HepG2 (cell line): ENCODE measurements around the gene SLC25A1. TPM values are rescaled to one million over a fixed set of nuclear protein-coding genes. Genes with fewer than 3 reads are reported as not detected.

ENCODE experiments used
- ATAC-seq: fragments of 200-7000 bp; cut with Tn5 transposase; 3 replicates; pipeline ENCODE4 v1.9.1; 2020; ENCODE audit warnings: mild to moderate bottlenecking, moderate library complexity
- BruUV-seq: library from RNA; stranded (reverse); fragments of 400-500 nt; replicated peaks from 2 replicates; lab custom pipeline; 2021; lab: Mats Ljungman, UMichigan
- CTCF ChIA-PET: fragments of 300-600 bp; formaldehyde crosslinking; extraction: SDS; loops from one replicate; lab custom pipeline; 2021; ENCODE audit warnings: low total read pairs, inconsistent platforms, low intra/inter-chr PET ratio; lab: Yijun Ruan, JAX
- POLR2A ChIA-PET: fragments of 350-600 bp; sonication (Branson Sonifier 250); formaldehyde crosslinking; loops from one replicate; lab custom pipeline; 2020; ENCODE audit warnings: antibody characterized with exemption, inconsistent platforms; lab: Yijun Ruan, JAX
- DNase-seq: peaks from one replicate; pipeline ENCODE4 v3.0.0-alpha.2; 2015; ENCODE audit warnings: low spot score
- FAIRE-seq: peaks from 3 replicates; lab custom pipeline; 2011; peaks lifted over from hg19 to GRCh38; lab: Jason Lieb, UNC
- H2AFZ ChIP-seq: one replicate; pipeline ENCODE4 v1.6.1; 2011; ENCODE audit warnings: low read length, inconsistent platforms
- H3K27ac ChIP-seq: fragments of 300-600 bp; 3 replicates; pipeline ENCODE4 v1.8.0; 2011; ENCODE audit warnings: mixed run types, mild to moderate bottlenecking, mixed read lengths, low read length, inconsistent platforms; ENCODE audit not compliant: insufficient read depth; ENCODE audit errors: extremely low read length
- H3K27me3 ChIP-seq, 2 experiments: fragments of 200-600 bp in 1 of 2; 2 replicates in 1 of 2; 3 replicates in 1 of 2; pipeline versions ENCODE4 v1.6.0 to v1.8.0; 2011; ENCODE audit warnings: low read length in 2 of 2, mild to moderate bottlenecking in 2 of 2, moderate library complexity in 2 of 2, inconsistent platforms in 1 of 2; ENCODE audit not compliant: insufficient read depth in 2 of 2, control insufficient read depth in 1 of 2
- H3K36me3 ChIP-seq, 2 experiments: fragments of 200-600 bp in 1 of 2; replicated peaks in 1 of 2; 2 replicates in 1 of 2; 3 replicates in 1 of 2; pipeline versions ENCODE4 v1.5.1 to v1.8.0; 2011; ENCODE audit warnings: low read length in 2 of 2, inconsistent platforms in 1 of 2; ENCODE audit not compliant: insufficient read depth in 2 of 2, control insufficient read depth in 1 of 2
- H3K4me1 ChIP-seq: 2 replicates; pipeline ENCODE4 v1.5.1; 2012; ENCODE audit warnings: low read length, inconsistent platforms; ENCODE audit not compliant: insufficient read depth
- H3K4me2 ChIP-seq: 2 replicates; pipeline ENCODE4 v1.6.0; 2011; ENCODE audit warnings: low read depth, low read length, inconsistent platforms
- H3K4me3 ChIP-seq, 3 experiments: fragments of 200-600 bp in 1 of 3; sonication (generic), shearing (Covaris generic) in 1 of 3; replicated peaks in 1 of 3; 2 replicates each; pipeline ENCODE4 v1.5.1; 2011 to 2016; ENCODE audit warnings: low read length in 3 of 3, inconsistent platforms in 2 of 3, low read depth in 2 of 3, mild to moderate bottlenecking in 2 of 3, control low read depth in 1 of 3, mixed read lengths in 1 of 3; ENCODE audit not compliant: insufficient read depth in 1 of 3
- H3K79me2 ChIP-seq: one replicate; pipeline ENCODE4 v1.6.1; 2011; ENCODE audit warnings: low read length, inconsistent platforms; ENCODE audit not compliant: insufficient read depth
- H3K9ac ChIP-seq: 2 replicates; pipeline ENCODE4 v1.6.0; 2011; ENCODE audit warnings: mild to moderate bottlenecking, low read depth, low read length, inconsistent platforms; ENCODE audit not compliant: insufficient read depth
- H3K9me3 ChIP-seq: 2 replicates; pipeline ENCODE4 v1.5.1; 2012; ENCODE audit warnings: mild to moderate bottlenecking, low read length
- H4K20me1 ChIP-seq: 2 replicates; pipeline ENCODE4 v1.6.0; 2011; ENCODE audit warnings: inconsistent platforms, mild to moderate bottlenecking, low read length, moderate library complexity; ENCODE audit not compliant: insufficient read depth
- CHCHD3 ChIP-seq: sonication (generic); formaldehyde crosslinking; IDR thresholded peaks from 2 replicates; pipeline ENCODE4 v1.8.0; 2022; ENCODE audit warnings: mild to moderate bottlenecking, missing genetic modification reagents, moderate library complexity
- FOXA3 ChIP-seq: IDR thresholded peaks from 2 replicates; pipeline ENCODE4 v1.6.1; 2016; ENCODE audit warnings: missing genetic modification reagents, missing compliant biosample characterization
- KAT7 ChIP-seq: IDR thresholded peaks from 2 replicates; pipeline ENCODE4 v1.6.1; 2018; ENCODE audit warnings: borderline replicate concordance, missing compliant biosample characterization
- MTA1 ChIP-seq: sonication (generic); formaldehyde crosslinking; IDR thresholded peaks from 2 replicates; pipeline ENCODE4 v1.4.0; 2020; ENCODE audit warnings: missing genetic modification reagents, mild to moderate bottlenecking, borderline replicate concordance
- SIX1 ChIP-seq: sonication (generic); formaldehyde crosslinking; IDR thresholded peaks from 2 replicates; pipeline ENCODE4 v1.4.0; 2020; ENCODE audit warnings: missing genetic modification reagents, borderline replicate concordance
- ZMYM4 ChIP-seq: sonication (generic); formaldehyde crosslinking; IDR thresholded peaks from 2 replicates; pipeline ENCODE4 v1.8.1; 2023; ENCODE audit warnings: mild to moderate bottlenecking, missing genetic modification reagents
- ZNF17 ChIP-seq: sonication (generic); formaldehyde crosslinking; IDR thresholded peaks from 2 replicates; pipeline ENCODE4 v1.5.0; 2020; ENCODE audit warnings: mild to moderate bottlenecking, missing genetic modification reagents
- ZNF703 ChIP-seq: sonication (generic); formaldehyde crosslinking; IDR thresholded peaks from 2 replicates; pipeline ENCODE4 v1.5.1; 2020; ENCODE audit warnings: missing genetic modification reagents, mild to moderate bottlenecking, moderate library complexity, borderline replicate concordance
- WGBS: methylation state at CpG from one replicate; pipeline ENCODE4 v1.1.6; 2017; ENCODE audit warnings: low lambda C conversion rate; 5-methylcytosine and 5-hydroxymethylcytosine counted together
- in situ Hi-C: cut with HindIII; loops from 2 replicates; pipeline ENCODE4 v1.10.0; 2017; ENCODE audit warnings: low pct_unique_long_range_greater_than_20kb; ENCODE audit not compliant: extremely low pct_ligation_motif_present
- intact Hi-C: fragments of 100-400 bp; cut with micrococcal nuclease; formaldehyde crosslinking; loops from one replicate; pipeline ENCODE4 v1.10.0; 2022; ENCODE audit not compliant: unreplicated experiment
- polyA plus RNA-seq, 8 experiments: library from polyadenylated mRNA; depleted of rRNA in 3 of 8; stranded (reverse) in 7 of 8; unstranded in 1 of 8; fragments of >200 nt; fragmentation: Illumina TruSeq in 4 of 8; extraction: Trizol in 4 of 8; gene quantifications; 2 replicates each; pipeline versions ENCODE4 v1.2.1 to v1.2.3, GENCODE V29; 2011 to 2016; ENCODE audit warnings: low read depth in 4 of 8, missing spikeins in 1 of 8, mixed read lengths in 1 of 8; ENCODE audit not compliant: insufficient read depth in 1 of 8
- total RNA-seq, 5 experiments: library from RNA; depleted of rRNA; stranded (reverse); fragments of >200 nt; fragmentation: Illumina TruSeq; extraction: Trizol; gene quantifications; 2 replicates each; pipeline ENCODE4 v1.2.3, GENCODE V29; 2016; ENCODE audit warnings: low read depth in 1 of 5
- TF ChIP-seq, protein P1 (sequence below): sonication (generic); formaldehyde crosslinking; IDR thresholded peaks from 2 replicates; pipeline ENCODE4 v1.9.0; 2021; ENCODE audit warnings: missing genetic modification reagents, borderline replicate concordance
- TF ChIP-seq, protein P2 (sequence below): sonication (generic); formaldehyde crosslinking; IDR thresholded peaks from 2 replicates; pipeline ENCODE4 v1.9.0; 2021; ENCODE audit warnings: mild to moderate bottlenecking, missing genetic modification reagents
- TF ChIP-seq, protein P3 (sequence below): sonication (generic); formaldehyde crosslinking; IDR thresholded peaks from 2 replicates; pipeline ENCODE4 v1.4.0; 2020; ENCODE audit warnings: missing genetic modification reagents

Gene SLC25A1
- total and polyA plus RNA-seq, 2 of the 13 experiments (the other 11 are each of a cell fraction or from before 2014, with no cell fraction given): 49.4 to 161 TPM

DNA sequence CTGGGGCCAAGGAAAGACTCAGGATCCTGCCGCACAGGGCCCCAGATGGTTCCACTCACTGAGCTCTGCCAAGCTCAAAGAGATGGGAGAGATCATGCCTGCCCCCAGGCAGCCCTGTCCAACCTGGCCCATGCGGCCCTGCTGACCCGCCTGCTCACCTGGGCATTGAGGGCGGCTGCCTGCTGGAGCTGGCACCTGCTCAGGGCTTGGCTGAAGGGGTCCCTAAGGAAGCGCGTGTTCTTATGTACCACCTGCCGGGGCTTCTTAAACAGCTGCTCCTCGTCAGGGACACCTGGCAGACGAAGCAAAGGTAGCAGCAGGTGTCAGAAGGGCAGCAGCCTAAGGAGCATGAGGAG, 39.6 kb downstream of the SLC25A1 start:
- H3K36me3 ChIP-seq: peaks cover 21 to 69% of the 10 kb centered on the region in 2 experiments; a peak in 4 of 5 replicates
- in situ Hi-C loops: no loop called here
- BruUV-seq: no TSS peak
- TF ChIP-seq ZNF17 (CRISPR knock-in tag): no peak
- TF ChIP-seq ZMYM4 (CRISPR knock-in tag): no peak
- no peak for TF ChIP-seq FOXA3 (CRISPR knock-in tag)
- TF ChIP-seq, protein P1, sequence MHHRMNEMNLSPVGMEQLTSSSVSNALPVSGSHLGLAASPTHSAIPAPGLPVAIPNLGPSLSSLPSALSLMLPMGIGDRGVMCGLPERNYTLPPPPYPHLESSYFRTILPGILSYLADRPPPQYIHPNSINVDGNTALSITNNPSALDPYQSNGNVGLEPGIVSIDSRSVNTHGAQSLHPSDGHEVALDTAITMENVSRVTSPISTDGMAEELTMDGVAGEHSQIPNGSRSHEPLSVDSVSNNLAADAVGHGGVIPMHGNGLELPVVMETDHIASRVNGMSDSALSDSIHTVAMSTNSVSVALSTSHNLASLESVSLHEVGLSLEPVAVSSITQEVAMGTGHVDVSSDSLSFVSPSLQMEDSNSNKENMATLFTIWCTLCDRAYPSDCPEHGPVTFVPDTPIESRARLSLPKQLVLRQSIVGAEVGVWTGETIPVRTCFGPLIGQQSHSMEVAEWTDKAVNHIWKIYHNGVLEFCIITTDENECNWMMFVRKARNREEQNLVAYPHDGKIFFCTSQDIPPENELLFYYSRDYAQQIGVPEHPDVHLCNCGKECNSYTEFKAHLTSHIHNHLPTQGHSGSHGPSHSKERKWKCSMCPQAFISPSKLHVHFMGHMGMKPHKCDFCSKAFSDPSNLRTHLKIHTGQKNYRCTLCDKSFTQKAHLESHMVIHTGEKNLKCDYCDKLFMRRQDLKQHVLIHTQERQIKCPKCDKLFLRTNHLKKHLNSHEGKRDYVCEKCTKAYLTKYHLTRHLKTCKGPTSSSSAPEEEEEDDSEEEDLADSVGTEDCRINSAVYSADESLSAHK (CRISPR knock-in tag): no peak
- no peak for TF ChIP-seq CHCHD3 (CRISPR knock-in tag)
- TF ChIP-seq, protein P2, sequence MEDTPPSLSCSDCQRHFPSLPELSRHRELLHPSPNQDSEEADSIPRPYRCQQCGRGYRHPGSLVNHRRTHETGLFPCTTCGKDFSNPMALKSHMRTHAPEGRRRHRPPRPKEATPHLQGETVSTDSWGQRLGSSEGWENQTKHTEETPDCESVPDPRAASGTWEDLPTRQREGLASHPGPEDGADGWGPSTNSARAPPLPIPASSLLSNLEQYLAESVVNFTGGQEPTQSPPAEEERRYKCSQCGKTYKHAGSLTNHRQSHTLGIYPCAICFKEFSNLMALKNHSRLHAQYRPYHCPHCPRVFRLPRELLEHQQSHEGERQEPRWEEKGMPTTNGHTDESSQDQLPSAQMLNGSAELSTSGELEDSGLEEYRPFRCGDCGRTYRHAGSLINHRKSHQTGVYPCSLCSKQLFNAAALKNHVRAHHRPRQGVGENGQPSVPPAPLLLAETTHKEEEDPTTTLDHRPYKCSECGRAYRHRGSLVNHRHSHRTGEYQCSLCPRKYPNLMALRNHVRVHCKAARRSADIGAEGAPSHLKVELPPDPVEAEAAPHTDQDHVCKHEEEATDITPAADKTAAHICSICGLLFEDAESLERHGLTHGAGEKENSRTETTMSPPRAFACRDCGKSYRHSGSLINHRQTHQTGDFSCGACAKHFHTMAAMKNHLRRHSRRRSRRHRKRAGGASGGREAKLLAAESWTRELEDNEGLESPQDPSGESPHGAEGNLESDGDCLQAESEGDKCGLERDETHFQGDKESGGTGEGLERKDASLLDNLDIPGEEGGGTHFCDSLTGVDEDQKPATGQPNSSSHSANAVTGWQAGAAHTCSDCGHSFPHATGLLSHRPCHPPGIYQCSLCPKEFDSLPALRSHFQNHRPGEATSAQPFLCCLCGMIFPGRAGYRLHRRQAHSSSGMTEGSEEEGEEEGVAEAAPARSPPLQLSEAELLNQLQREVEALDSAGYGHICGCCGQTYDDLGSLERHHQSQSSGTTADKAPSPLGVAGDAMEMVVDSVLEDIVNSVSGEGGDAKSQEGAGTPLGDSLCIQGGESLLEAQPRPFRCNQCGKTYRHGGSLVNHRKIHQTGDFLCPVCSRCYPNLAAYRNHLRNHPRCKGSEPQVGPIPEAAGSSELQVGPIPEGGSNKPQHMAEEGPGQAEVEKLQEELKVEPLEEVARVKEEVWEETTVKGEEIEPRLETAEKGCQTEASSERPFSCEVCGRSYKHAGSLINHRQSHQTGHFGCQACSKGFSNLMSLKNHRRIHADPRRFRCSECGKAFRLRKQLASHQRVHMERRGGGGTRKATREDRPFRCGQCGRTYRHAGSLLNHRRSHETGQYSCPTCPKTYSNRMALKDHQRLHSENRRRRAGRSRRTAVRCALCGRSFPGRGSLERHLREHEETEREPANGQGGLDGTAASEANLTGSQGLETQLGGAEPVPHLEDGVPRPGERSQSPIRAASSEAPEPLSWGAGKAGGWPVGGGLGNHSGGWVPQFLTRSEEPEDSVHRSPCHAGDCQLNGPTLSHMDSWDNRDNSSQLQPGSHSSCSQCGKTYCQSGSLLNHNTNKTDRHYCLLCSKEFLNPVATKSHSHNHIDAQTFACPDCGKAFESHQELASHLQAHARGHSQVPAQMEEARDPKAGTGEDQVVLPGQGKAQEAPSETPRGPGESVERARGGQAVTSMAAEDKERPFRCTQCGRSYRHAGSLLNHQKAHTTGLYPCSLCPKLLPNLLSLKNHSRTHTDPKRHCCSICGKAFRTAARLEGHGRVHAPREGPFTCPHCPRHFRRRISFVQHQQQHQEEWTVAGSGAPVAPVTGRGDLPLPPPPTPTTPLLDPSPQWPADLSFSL: no peak
- TF ChIP-seq, protein P3, sequence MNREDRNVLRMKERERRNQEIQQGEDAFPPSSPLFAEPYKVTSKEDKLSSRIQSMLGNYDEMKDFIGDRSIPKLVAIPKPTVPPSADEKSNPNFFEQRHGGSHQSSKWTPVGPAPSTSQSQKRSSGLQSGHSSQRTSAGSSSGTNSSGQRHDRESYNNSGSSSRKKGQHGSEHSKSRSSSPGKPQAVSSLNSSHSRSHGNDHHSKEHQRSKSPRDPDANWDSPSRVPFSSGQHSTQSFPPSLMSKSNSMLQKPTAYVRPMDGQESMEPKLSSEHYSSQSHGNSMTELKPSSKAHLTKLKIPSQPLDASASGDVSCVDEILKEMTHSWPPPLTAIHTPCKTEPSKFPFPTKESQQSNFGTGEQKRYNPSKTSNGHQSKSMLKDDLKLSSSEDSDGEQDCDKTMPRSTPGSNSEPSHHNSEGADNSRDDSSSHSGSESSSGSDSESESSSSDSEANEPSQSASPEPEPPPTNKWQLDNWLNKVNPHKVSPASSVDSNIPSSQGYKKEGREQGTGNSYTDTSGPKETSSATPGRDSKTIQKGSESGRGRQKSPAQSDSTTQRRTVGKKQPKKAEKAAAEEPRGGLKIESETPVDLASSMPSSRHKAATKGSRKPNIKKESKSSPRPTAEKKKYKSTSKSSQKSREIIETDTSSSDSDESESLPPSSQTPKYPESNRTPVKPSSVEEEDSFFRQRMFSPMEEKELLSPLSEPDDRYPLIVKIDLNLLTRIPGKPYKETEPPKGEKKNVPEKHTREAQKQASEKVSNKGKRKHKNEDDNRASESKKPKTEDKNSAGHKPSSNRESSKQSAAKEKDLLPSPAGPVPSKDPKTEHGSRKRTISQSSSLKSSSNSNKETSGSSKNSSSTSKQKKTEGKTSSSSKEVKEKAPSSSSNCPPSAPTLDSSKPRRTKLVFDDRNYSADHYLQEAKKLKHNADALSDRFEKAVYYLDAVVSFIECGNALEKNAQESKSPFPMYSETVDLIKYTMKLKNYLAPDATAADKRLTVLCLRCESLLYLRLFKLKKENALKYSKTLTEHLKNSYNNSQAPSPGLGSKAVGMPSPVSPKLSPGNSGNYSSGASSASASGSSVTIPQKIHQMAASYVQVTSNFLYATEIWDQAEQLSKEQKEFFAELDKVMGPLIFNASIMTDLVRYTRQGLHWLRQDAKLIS: no peak
- no peak for TF ChIP-seq ZNF703 (CRISPR knock-in tag)
- TF ChIP-seq SIX1 (CRISPR knock-in tag): no peak
- TF ChIP-seq MTA1 (CRISPR knock-in tag): no peak
- no peak for TF ChIP-seq KAT7 (CRISPR knock-in tag)

More for the DNA sequence above, 39.6 kb downstream of the SLC25A1 start:
- CTCF ChIA-PET: no interaction called here
- POLR2A ChIA-PET: interaction anchor here (0.6 kb wide), 1 partner anchor 16 kb away, joined by 3 read pairs; no protein-coding TSS in a partner anchor
- Histone ChIP-seq H3K4me1 (peaks cover 7% of the 10 kb centered on the region), H2AFZ (no peak overlapping the region), H4K20me1 (no peaks in the 10 kb centered on the region), H3K4me2 (no peak overlapping the region), H3K27ac (no peak overlapping the region), H3K27me3 (no peaks in the 10 kb centered on the region; a peak in 1 of 5 replicates), H3K9ac (no peak overlapping the region), H3K9me3 (no peaks in the 10 kb centered on the region), H3K4me3 (no peak overlapping the region), H3K79me2 (peaks cover 9% of the 10 kb centered on the region)
- FAIRE-seq (no peak), ATAC-seq (no peak), DNase-seq (no peak)
- intact Hi-C loops: no loop called here
- WGBS: 100% methylated on average over 1 of the region's 9 CpGs
